ENCODE data around the gene XXYLT1. TPM values are rescaled to one million over a fixed set of nuclear protein-coding genes. Genes with fewer than 3 reads are reported as not detected.
A peak's percentile ranks its signal among the peaks of the same experiment; 100 is the strongest.

XXYLT1 gene
- total and polyA plus RNA-seq, 10 of the 15 experiments (the other 5 are each of a cell fraction or from before 2014, with no cell fraction given) = 1.2 to 14.2 (median 9.3) TPM

DNA sequence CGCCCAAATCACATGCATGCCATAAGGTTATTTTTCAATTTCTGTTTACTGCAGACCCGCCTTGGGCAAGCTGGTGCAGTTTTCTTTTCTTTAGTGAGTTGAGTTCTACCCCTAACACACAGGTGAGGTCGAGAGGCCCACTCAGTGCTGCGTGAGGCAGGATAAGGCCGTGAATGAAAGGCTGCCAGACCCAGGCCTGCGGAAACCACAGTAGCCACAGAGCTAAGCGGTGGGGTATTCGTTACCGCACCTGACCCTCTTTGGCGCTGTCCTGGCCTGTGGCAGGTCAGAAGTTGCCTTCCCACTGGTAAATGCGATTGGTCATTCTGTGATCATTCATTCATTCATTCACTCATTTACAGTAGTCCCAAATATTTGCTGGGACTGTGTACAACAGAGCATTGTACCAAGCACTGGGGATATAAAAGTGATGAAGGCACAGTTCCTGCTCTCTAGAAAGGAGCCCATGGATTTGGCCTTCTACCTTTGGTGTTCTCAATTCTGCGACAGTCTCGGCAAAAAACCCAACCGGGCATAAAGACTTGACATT, 144.8 kb downstream of the XXYLT1 start:
- RAD21 ChIA-PET (ENCODE audit: unreplicated experiment) = no interaction called here
- Histone ChIP-seq H3K9me3 (replicated peaks; ENCODE audit: control insufficient read depth, insufficient read depth, low read length) (no peaks in the 10 kb centered on the region), H3K4me2 (ENCODE audit: control insufficient read depth, insufficient read depth) (no peak overlapping the region), H3K36me3 (ENCODE audit: control insufficient read depth in 2 of 2, insufficient read depth in 2 of 2, low read length in 1 of 2) (no peaks in the 10 kb centered on the region), H3K4me1 (ENCODE audit: control insufficient read depth, insufficient read depth, low read length) (peaks cover 40% of the 10 kb centered on the region), H2AFZ (ENCODE audit: control insufficient read depth, low read depth, low read length) (no peak overlapping the region; the same call in 1 of the 2 replicates), H3K4me3 (no peak overlapping the region), H3K27me3 (replicated peaks in 1 of 2; ENCODE audit: control insufficient read depth in 2 of 2, insufficient read depth in 2 of 2, low read length in 1 of 2) (no peaks in the 10 kb centered on the region), H3K79me2 (ENCODE audit: control insufficient read depth, insufficient read depth, low read length) (peaks cover 14% of the 10 kb centered on the region), H4K20me1 (ENCODE audit: control insufficient read depth, insufficient read depth) (no peaks in the 10 kb centered on the region), H3K9ac (ENCODE audit: control insufficient read depth, insufficient read depth, low read length) (0 out of 2 replicates have a peak overlapping the region, but pooled peaks have one; percentile 17), H3K27ac (ENCODE audit: control insufficient read depth, insufficient read depth) (peak overlapping the region; percentile 16; the same call in 1 of the 2 replicates)
- intact Hi-C loops (cut with micrococcal nuclease; ENCODE audit: unreplicated experiment) (no loop called here), in situ Hi-C loops (cut with MboI) (loop anchor here (10.0 to 25.0 kb wide), 3 partner anchors 411 to 1311 kb away; partner anchors contain the start of genes FAM43A, PPP1R2 and UBXN7)
- ATAC-seq = no peak
- no peak for TF ChIP-seq SMC3 (IDR thresholded peaks at IDR 0.05; ENCODE audit: borderline replicate concordance, low read length)
- no peak for TF ChIP-seq TAF1 (IDR thresholded peaks at IDR 0.05; ENCODE audit: borderline replicate concordance, low read depth, low read length)
- no peak for TF ChIP-seq NR2C2 (IDR thresholded peaks at IDR 0.05; ENCODE audit: borderline replicate concordance, control insufficient read depth, insufficient read length, low read depth)
- TF ChIP-seq RB1 (IDR thresholded peaks at IDR 0.05; ENCODE audit: borderline replicate concordance) = no peak
- peak; percentile 72 for TF ChIP-seq ZNF24 (IDR thresholded peaks at IDR 0.05)
- TF ChIP-seq RUNX3 (IDR thresholded peaks at IDR 0.05; ENCODE audit: low read length) = peak; percentile 96
- peak; percentile 79; the same call in 1 of the 2 replicates for TF ChIP-seq CBFB (IDR thresholded peaks at IDR 0.05; ENCODE audit: low read depth)
- SMC1A ChIA-PET (ENCODE audit: uncharacterized antibody, unreplicated experiment) = interaction anchor here (1.2 kb wide), 2 partner anchors 19 to 82 kb away, joined by 3 to 4 read pairs; no protein-coding TSS in a partner anchor
- no peak for FAIRE-seq
- CTCF ChIA-PET = no interaction called here
- WGBS (ENCODE audit: insufficient coverage, insufficient replicate concordance, low lambda C conversion rate, missing lambda C conversion rate) = 95% methylated on average over 14 of the region's 14 CpGs
- POLR2A ChIA-PET = no interaction called here
- BruUV-seq (replicated peaks) = no TSS peak
- DNase-seq (ENCODE audit: low read depth, low spot score) = no peak

DNA sequence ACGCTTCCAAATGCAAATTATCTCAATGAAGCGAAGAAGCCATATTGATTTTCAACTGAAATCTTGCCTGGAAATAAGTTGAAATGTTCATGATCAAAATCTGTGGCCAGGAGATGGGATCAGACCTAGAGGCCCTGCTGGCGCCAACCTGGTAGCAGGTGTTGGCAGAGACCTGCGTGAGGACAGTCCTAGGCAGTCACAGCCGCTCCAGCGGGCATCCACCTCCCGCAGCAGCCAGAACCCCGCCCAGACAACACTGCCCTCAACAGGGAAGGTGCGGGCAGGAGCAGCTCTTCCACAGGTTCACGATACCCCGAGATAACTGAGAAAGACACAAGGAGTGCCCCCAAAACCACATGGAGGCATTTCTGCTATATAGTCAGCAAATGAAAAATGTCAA, 145.3 kb downstream of the XXYLT1 start:
- Histone ChIP-seq H3K4me1 (ENCODE audit: control insufficient read depth, insufficient read depth, low read length) (peaks cover 35% of the 10 kb centered on the region), H4K20me1 (ENCODE audit: control insufficient read depth, insufficient read depth) (no peaks in the 10 kb centered on the region), H2AFZ (ENCODE audit: control insufficient read depth, low read depth, low read length) (no peak overlapping the region), H3K27me3 (replicated peaks in 1 of 2; ENCODE audit: control insufficient read depth in 2 of 2, insufficient read depth in 2 of 2, low read length in 1 of 2) (no peaks in the 10 kb centered on the region), H3K79me2 (ENCODE audit: control insufficient read depth, insufficient read depth, low read length) (peaks cover 10% of the 10 kb centered on the region), H3K36me3 (ENCODE audit: control insufficient read depth in 2 of 2, insufficient read depth in 2 of 2, low read length in 1 of 2) (no peaks in the 10 kb centered on the region), H3K4me3 (no peak overlapping the region), H3K9ac (ENCODE audit: control insufficient read depth, insufficient read depth, low read length) (no peak overlapping the region), H3K4me2 (ENCODE audit: control insufficient read depth, insufficient read depth) (no peak overlapping the region), H3K27ac (ENCODE audit: control insufficient read depth, insufficient read depth) (no peak overlapping the region), H3K9me3 (replicated peaks; ENCODE audit: control insufficient read depth, insufficient read depth, low read length) (no peaks in the 10 kb centered on the region)
- ATAC-seq (no peak), DNase-seq (ENCODE audit: low read depth, low spot score) (no peak), FAIRE-seq (no peak)
- intact Hi-C loops (cut with micrococcal nuclease; ENCODE audit: unreplicated experiment) (no loop called here), in situ Hi-C loops (cut with MboI) (loop anchor here (10.0 to 25.0 kb wide), 3 partner anchors 412 to 1312 kb away; partner anchors contain the start of genes FAM43A, PPP1R2 and UBXN7)
- ChIA-PET POLR2A (interaction anchor here (0.6 to 1.2 kb wide), 2 partner anchors 13 to 23 kb away, joined by 3 to 4 read pairs; no protein-coding TSS in a partner anchor), SMC1A (ENCODE audit: uncharacterized antibody, unreplicated experiment) (interaction anchor here (0.9 to 1.2 kb wide), 3 partner anchors 19 to 137 kb away, joined by 3 to 5 read pairs (median 4); no protein-coding TSS in a partner anchor), CTCF (interaction anchor here (0.9 kb wide), 1 partner anchor 9 kb away, joined by 3 read pairs; no protein-coding TSS in a partner anchor), RAD21 (ENCODE audit: unreplicated experiment) (interaction anchor here (1.0 kb wide), 1 partner anchor 125 kb away, joined by 3 read pairs; no protein-coding TSS in a partner anchor)
- WGBS (ENCODE audit: insufficient coverage, insufficient replicate concordance, low lambda C conversion rate, missing lambda C conversion rate) = 95% methylated on average over 11 of the region's 11 CpGs
- no TSS peak for BruUV-seq (replicated peaks)
- TF ChIP-seq HDGF (IDR thresholded peaks at IDR 0.05) (no peak), TCF7 (IDR thresholded peaks at IDR 0.05; ENCODE audit: borderline replicate concordance) (no peak), NBN (IDR thresholded peaks at IDR 0.05) (no peak), CBX5 (IDR thresholded peaks at IDR 0.05; ENCODE audit: low read depth) (no peak), MYB (IDR thresholded peaks at IDR 0.05; ENCODE audit: borderline replicate concordance, low read depth, low read length) (no peak)
- TF ChIP-seq, protein P1, sequence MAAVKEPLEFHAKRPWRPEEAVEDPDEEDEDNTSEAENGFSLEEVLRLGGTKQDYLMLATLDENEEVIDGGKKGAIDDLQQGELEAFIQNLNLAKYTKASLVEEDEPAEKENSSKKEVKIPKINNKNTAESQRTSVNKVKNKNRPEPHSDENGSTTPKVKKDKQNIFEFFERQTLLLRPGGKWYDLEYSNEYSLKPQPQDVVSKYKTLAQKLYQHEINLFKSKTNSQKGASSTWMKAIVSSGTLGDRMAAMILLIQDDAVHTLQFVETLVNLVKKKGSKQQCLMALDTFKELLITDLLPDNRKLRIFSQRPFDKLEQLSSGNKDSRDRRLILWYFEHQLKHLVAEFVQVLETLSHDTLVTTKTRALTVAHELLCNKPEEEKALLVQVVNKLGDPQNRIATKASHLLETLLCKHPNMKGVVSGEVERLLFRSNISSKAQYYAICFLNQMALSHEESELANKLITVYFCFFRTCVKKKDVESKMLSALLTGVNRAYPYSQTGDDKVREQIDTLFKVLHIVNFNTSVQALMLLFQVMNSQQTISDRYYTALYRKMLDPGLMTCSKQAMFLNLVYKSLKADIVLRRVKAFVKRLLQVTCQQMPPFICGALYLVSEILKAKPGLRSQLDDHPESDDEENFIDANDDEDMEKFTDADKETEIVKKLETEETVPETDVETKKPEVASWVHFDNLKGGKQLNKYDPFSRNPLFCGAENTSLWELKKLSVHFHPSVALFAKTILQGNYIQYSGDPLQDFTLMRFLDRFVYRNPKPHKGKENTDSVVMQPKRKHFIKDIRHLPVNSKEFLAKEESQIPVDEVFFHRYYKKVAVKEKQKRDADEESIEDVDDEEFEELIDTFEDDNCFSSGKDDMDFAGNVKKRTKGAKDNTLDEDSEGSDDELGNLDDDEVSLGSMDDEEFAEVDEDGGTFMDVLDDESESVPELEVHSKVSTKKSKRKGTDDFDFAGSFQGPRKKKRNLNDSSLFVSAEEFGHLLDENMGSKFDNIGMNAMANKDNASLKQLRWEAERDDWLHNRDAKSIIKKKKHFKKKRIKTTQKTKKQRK (IDR thresholded peaks at IDR 0.05; ENCODE audit: low read depth, low read length) = no peak
- TF ChIP-seq, protein P2, sequence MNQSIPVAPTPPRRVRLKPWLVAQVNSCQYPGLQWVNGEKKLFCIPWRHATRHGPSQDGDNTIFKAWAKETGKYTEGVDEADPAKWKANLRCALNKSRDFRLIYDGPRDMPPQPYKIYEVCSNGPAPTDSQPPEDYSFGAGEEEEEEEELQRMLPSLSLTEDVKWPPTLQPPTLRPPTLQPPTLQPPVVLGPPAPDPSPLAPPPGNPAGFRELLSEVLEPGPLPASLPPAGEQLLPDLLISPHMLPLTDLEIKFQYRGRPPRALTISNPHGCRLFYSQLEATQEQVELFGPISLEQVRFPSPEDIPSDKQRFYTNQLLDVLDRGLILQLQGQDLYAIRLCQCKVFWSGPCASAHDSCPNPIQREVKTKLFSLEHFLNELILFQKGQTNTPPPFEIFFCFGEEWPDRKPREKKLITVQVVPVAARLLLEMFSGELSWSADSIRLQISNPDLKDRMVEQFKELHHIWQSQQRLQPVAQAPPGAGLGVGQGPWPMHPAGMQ (IDR thresholded peaks at IDR 0.05; ENCODE audit: borderline replicate concordance) = no peak
